Suprapubic skin (tissue), 4 donors: ENCODE measurements around the gene ZFP64. TPM values are rescaled to one million over a fixed set of nuclear protein-coding genes. Genes with fewer than 3 reads are reported as not detected.

Experiments used
- DNase-seq, 2 donors: peaks; one replicate each; pipeline ENCODE4 v3.0.0-alpha.2; 2019; ENCODE audit warnings: low spot score in 2 of 2
- H3K27ac ChIP-seq: fragments of 200-600 bp; sonication (generic); one replicate; pipeline ENCODE4 v1.5.1; 2019
- H3K27me3 ChIP-seq: fragments of 200-600 bp; sonication (generic); one replicate; pipeline ENCODE4 v1.5.1; 2019
- H3K36me3 ChIP-seq: fragments of 200-600 bp; sonication (generic); one replicate; pipeline ENCODE4 v1.5.1; 2019
- H3K4me1 ChIP-seq: fragments of 200-600 bp; sonication (generic); one replicate; pipeline ENCODE4 v1.5.1; 2019
- H3K4me3 ChIP-seq: fragments of 200-600 bp; sonication (generic); one replicate; pipeline ENCODE4 v1.5.1; 2019; ENCODE audit warnings: mild to moderate bottlenecking
- H3K9me3 ChIP-seq: fragments of 200-600 bp; sonication (generic); one replicate; pipeline ENCODE4 v1.5.1; 2019
- CTCF ChIP-seq, 2 donors: fragments of 200-600 bp in 1 of 2; fragments of 450-650 bp in 1 of 2; sonication (generic) in 1 of 2; IDR thresholded peaks; one replicate each; pipeline ENCODE4 v1.5.1; 2016 to 2019; ENCODE audit warnings: antibody characterized with exemption in 2 of 2, mild to moderate bottlenecking in 1 of 2, moderate library complexity in 1 of 2
- EP300 ChIP-seq: sonication (generic); formaldehyde crosslinking; IDR thresholded peaks from one replicate; pipeline ENCODE4 v1.6.1; 2017; ENCODE audit warnings: antibody characterized with exemption
- POLR2A ChIP-seq, 2 donors: fragments of 450-650 bp; IDR thresholded peaks; one replicate each; pipeline ENCODE4 v1.6.1; 2017; ENCODE audit warnings: antibody characterized with exemption in 2 of 2, mild to moderate bottlenecking in 2 of 2, moderate library complexity in 2 of 2
- POLR2AphosphoS5 ChIP-seq, 3 donors: sonication (generic); formaldehyde crosslinking; IDR thresholded peaks; one replicate each; pipeline ENCODE4 v1.6.1; 2017; ENCODE audit warnings: antibody characterized with exemption in 3 of 3
- WGBS: methylation state at CpG from one replicate; pipeline ENCODE4 v1.1.5; 2018; 5-methylcytosine and 5-hydroxymethylcytosine counted together
- total RNA-seq, 4 donors: library from RNA; depleted of rRNA; stranded (reverse); fragments of >200 nt; gene quantifications; one replicate each; pipeline ENCODE4 v1.1.0, GENCODE V29; 2016

The ZFP64 gene
- total RNA-seq, 4 donors from 2014 or later: 25.1 to 33.8 (median 28.2) TPM

GRCh38 chr20:52105442-52106422 lies 85.8 kb downstream of the ZFP64 start:
- DNase-seq: no peak
- no peaks in the 10 kb centered on the region for H3K9me3 ChIP-seq
- peaks cover 34% of the 10 kb centered on the region for H3K4me1 ChIP-seq
- H3K36me3 ChIP-seq: no peaks in the 10 kb centered on the region
- H3K27me3 ChIP-seq: peaks cover 26% of the 10 kb centered on the region
- TF ChIP-seq EP300: no peak
- TF ChIP-seq POLR2AphosphoS5 (IDR thresholded peaks at IDR 0.05): no peak
- TF ChIP-seq CTCF (IDR thresholded peaks at IDR 0.05): no peak
- no peak for TF ChIP-seq POLR2A (IDR thresholded peaks at IDR 0.05)
- peak overlapping the region; percentile 60 for H3K4me3 ChIP-seq
- WGBS: 12% methylated on average over 12 of the region's 47 CpGs
- H3K27ac ChIP-seq: no peak overlapping the region

GRCh38 chr20:52104546-52105441 lies 86.8 kb downstream of the ZFP64 start:
- TF ChIP-seq EP300: no peak
- TF ChIP-seq POLR2AphosphoS5 (IDR thresholded peaks at IDR 0.05): no peak
- no peak for TF ChIP-seq POLR2A (IDR thresholded peaks at IDR 0.05)
- no peak for TF ChIP-seq CTCF (IDR thresholded peaks at IDR 0.05)
- Histone ChIP-seq H3K36me3 (no peaks in the 10 kb centered on the region), H3K4me3 (peak overlapping the region; percentile 60), H3K27me3 (peaks cover 26% of the 10 kb centered on the region), H3K27ac (no peak overlapping the region), H3K9me3 (no peaks in the 10 kb centered on the region), H3K4me1 (peaks cover 34% of the 10 kb centered on the region)
- WGBS: 4% methylated on average over 34 of the region's 82 CpGs
- peak in 1 of 2 donors; percentile 69 for DNase-seq

GRCh38 chr20:52103913-52104545 lies 87.5 kb downstream of the ZFP64 start:
- WGBS: 3% methylated on average over 24 of the region's 33 CpGs
- H3K4me3 ChIP-seq: peak overlapping the region; percentile 60
- no peaks in the 10 kb centered on the region for H3K9me3 ChIP-seq
- no peak for DNase-seq
- H3K27me3 ChIP-seq: peaks cover 26% of the 10 kb centered on the region
- H3K4me1 ChIP-seq: peaks cover 34% of the 10 kb centered on the region
- H3K27ac ChIP-seq: no peak overlapping the region
- TF ChIP-seq POLR2AphosphoS5 (IDR thresholded peaks at IDR 0.05): no peak
- no peak for TF ChIP-seq CTCF (IDR thresholded peaks at IDR 0.05)
- no peak for TF ChIP-seq POLR2A (IDR thresholded peaks at IDR 0.05)
- TF ChIP-seq EP300: no peak
- no peaks in the 10 kb centered on the region for H3K36me3 ChIP-seq

GRCh38 chr20:52103335-52103912 lies 88.2 kb downstream of the ZFP64 start:
- Histone ChIP-seq H3K27ac (no peak overlapping the region), H3K36me3 (no peaks in the 10 kb centered on the region), H3K27me3 (peaks cover 26% of the 10 kb centered on the region), H3K9me3 (no peaks in the 10 kb centered on the region), H3K4me1 (peaks cover 34% of the 10 kb centered on the region), H3K4me3 (peak overlapping the region; percentile 60)
- WGBS: 42% methylated on average over 23 of the region's 23 CpGs
- no peak for TF ChIP-seq CTCF (IDR thresholded peaks at IDR 0.05)
- DNase-seq: no peak
